HEK293 (cell line): ENCODE results near the gene TMF1.

Experiments
- GLI2 ChIP-seq: fragments of 450-650 bp; formaldehyde crosslinking; IDR thresholded peaks from 2 replicates; pipeline ENCODE4; 2017; ENCODE audit warnings: missing biosample characterization, missing genetic modification characterization, low read depth, borderline replicate concordance
- HOXD13 ChIP-seq: sonication (generic); formaldehyde crosslinking; IDR thresholded peaks from 2 replicates; pipeline ENCODE4 v1.8.0; 2022; ENCODE audit warnings: missing genetic modification reagents, borderline replicate concordance
- INSM2 ChIP-seq: fragments of 450-650 bp; formaldehyde crosslinking; IDR thresholded peaks from 2 replicates; pipeline ENCODE4 v1.5.1; 2016; ENCODE audit warnings: missing biosample characterization, missing genetic modification characterization
- KLF1 ChIP-seq: fragments of 450-650 bp; formaldehyde crosslinking; IDR thresholded peaks from 2 replicates; pipeline ENCODE4 v1.5.1; 2016; ENCODE audit warnings: missing biosample characterization, missing genetic modification characterization
- KLF8 ChIP-seq: fragments of 450-650 bp; formaldehyde crosslinking; IDR thresholded peaks from 2 replicates; pipeline ENCODE4 v1.5.1; 2016; ENCODE audit warnings: missing biosample characterization, missing genetic modification characterization
- PRDM6 ChIP-seq: fragments of 450-650 bp; formaldehyde crosslinking; IDR thresholded peaks from 2 replicates; pipeline ENCODE4 v1.5.1; 2017; ENCODE audit warnings: missing biosample characterization, missing genetic modification characterization
- TSHZ1 ChIP-seq: fragments of 450-650 bp; formaldehyde crosslinking; IDR thresholded peaks from 2 replicates; pipeline ENCODE4 v1.5.1; 2016; ENCODE audit warnings: missing biosample characterization, missing genetic modification characterization, borderline replicate concordance
- YY1 ChIP-seq: fragments of 450-650 bp; formaldehyde crosslinking; IDR thresholded peaks from 2 replicates; pipeline ENCODE4 v1.5.1; 2018; ENCODE audit warnings: missing biosample characterization, missing genetic modification characterization
- ZBTB26 ChIP-seq: fragments of 450-650 bp; formaldehyde crosslinking; optimal IDR thresholded peaks from 2 replicates; pipeline ENCODE3; 2016; ENCODE audit warnings: missing biosample characterization, mild to moderate bottlenecking, missing genetic modification characterization
- ZEB2 ChIP-seq: fragments of 450-650 bp; formaldehyde crosslinking; IDR thresholded peaks from 2 replicates; pipeline ENCODE4 v1.5.1; 2016; ENCODE audit warnings: missing biosample characterization, missing genetic modification characterization
- ZFHX2 ChIP-seq: fragments of 450-650 bp; formaldehyde crosslinking; conservative IDR thresholded peaks from 2 replicates; pipeline ENCODE4 v1.5.1; 2016; ENCODE audit warnings: missing biosample characterization, missing genetic modification characterization
- ZNF10 ChIP-seq: fragments of 450-650 bp; formaldehyde crosslinking; IDR thresholded peaks from 2 replicates; pipeline ENCODE4 v1.5.1; 2017; ENCODE audit warnings: missing biosample characterization, missing genetic modification characterization
- ZNF138 ChIP-seq: fragments of 450-650 bp; formaldehyde crosslinking; IDR thresholded peaks from 2 replicates; pipeline ENCODE4 v1.5.1; 2016; ENCODE audit warnings: missing biosample characterization, missing genetic modification characterization, borderline replicate concordance
- ZNF148 ChIP-seq: fragments of 450-650 bp; formaldehyde crosslinking; IDR thresholded peaks from 2 replicates; pipeline ENCODE4 v1.5.0; 2017; ENCODE audit warnings: missing biosample characterization, missing genetic modification characterization, borderline replicate concordance
- ZNF157 ChIP-seq: fragments of 450-650 bp; formaldehyde crosslinking; IDR thresholded peaks from 2 replicates; pipeline ENCODE4 v1.5.1; 2016; ENCODE audit warnings: missing biosample characterization, missing genetic modification characterization
- ZNF184 ChIP-seq: fragments of 450-650 bp; IDR thresholded peaks from 2 replicates; pipeline ENCODE4 v1.5.1; 2018; ENCODE audit warnings: missing biosample characterization, mild to moderate bottlenecking, missing genetic modification characterization
- ZNF2 ChIP-seq: fragments of 450-650 bp; formaldehyde crosslinking; IDR thresholded peaks from 2 replicates; pipeline ENCODE4 v1.5.1; 2016; ENCODE audit warnings: missing biosample characterization, missing genetic modification characterization
- ZNF211 ChIP-seq: fragments of 450-650 bp; formaldehyde crosslinking; IDR thresholded peaks from 2 replicates; pipeline ENCODE4 v1.5.1; 2016; ENCODE audit warnings: low read depth, missing biosample characterization, missing genetic modification characterization
- ZNF223 ChIP-seq: fragments of 450-650 bp; formaldehyde crosslinking; IDR thresholded peaks from 2 replicates; pipeline ENCODE4 v1.5.1; 2016; ENCODE audit warnings: missing biosample characterization, missing genetic modification characterization
- ZNF274 ChIP-seq, 2 experiments: fragments of 200-500 bp in 1 of 2; fragments of 450-650 bp in 1 of 2; sonication (Bioruptor generic) in 1 of 2; formaldehyde crosslinking in 1 of 2; IDR thresholded peaks; 2 replicates each; pipeline versions ENCODE4 v1.5.1 to v1.6.1; 2014 to 2016; ENCODE audit warnings: borderline replicate concordance in 1 of 2, inconsistent platforms in 1 of 2, low read length in 1 of 2, missing biosample characterization in 1 of 2, missing genetic modification characterization in 1 of 2
- ZNF404 ChIP-seq: fragments of 450-650 bp; formaldehyde crosslinking; IDR thresholded peaks from 2 replicates; pipeline ENCODE4 v1.5.1; 2017; ENCODE audit warnings: missing biosample characterization, missing genetic modification characterization
- ZNF521 ChIP-seq: fragments of 450-650 bp; formaldehyde crosslinking; IDR thresholded peaks from 2 replicates; pipeline ENCODE4 v1.5.1; 2017; ENCODE audit warnings: missing biosample characterization, mild to moderate bottlenecking, missing genetic modification characterization
- ZNF629 ChIP-seq: fragments of 450-650 bp; formaldehyde crosslinking; IDR thresholded peaks from 2 replicates; pipeline ENCODE4 v1.5.1; 2017; ENCODE audit warnings: missing biosample characterization, missing genetic modification characterization
- ZNF645 ChIP-seq: fragments of 450-650 bp; formaldehyde crosslinking; IDR thresholded peaks from 2 replicates; pipeline ENCODE4; 2016; ENCODE audit warnings: missing biosample characterization, missing genetic modification characterization
- ZNF792 ChIP-seq: fragments of 450-650 bp; formaldehyde crosslinking; IDR thresholded peaks from 2 replicates; pipeline ENCODE4 v1.5.1; 2016; ENCODE audit warnings: missing biosample characterization, missing genetic modification characterization
- ZNF837 ChIP-seq: fragments of 450-650 bp; formaldehyde crosslinking; IDR thresholded peaks from 2 replicates; pipeline ENCODE4 v1.5.1; 2016; ENCODE audit warnings: missing biosample characterization, missing genetic modification characterization

The TMF1 gene

GRCh38 chr3:69085833-69086722 lies 33.9 kb upstream of the TMF1 start (continued):
- no peak for TF ChIP-seq TSHZ1 (tag by site-specific recombination)
- TF ChIP-seq PRDM6: no peak
- TF ChIP-seq ZBTB26: no peak
- TF ChIP-seq ZFHX2 (tag by site-specific recombination): no peak
- TF ChIP-seq INSM2 (tag by site-specific recombination): no peak
- no peak for TF ChIP-seq GLI2
- TF ChIP-seq ZNF148 (tag by site-specific recombination): no peak
- TF ChIP-seq ZNF223 (tag by site-specific recombination): no peak
- no peak for TF ChIP-seq ZNF2 (tag by site-specific recombination)
- TF ChIP-seq ZNF157 (tag by site-specific recombination): no peak
- no peak for TF ChIP-seq ZNF521 (tag by site-specific recombination)
- 0 out of 2 replicates have a peak, but pooled peaks have one; percentile 21 for TF ChIP-seq ZEB2 (tag by site-specific recombination)
- TF ChIP-seq ZNF645: no peak
- peak; percentile 89 for TF ChIP-seq ZNF184 (tag by site-specific recombination)
- no peak for TF ChIP-seq ZNF211 (tag by site-specific recombination)
- TF ChIP-seq KLF8 (tag by site-specific recombination): 0 out of 2 replicates have a peak, but pooled peaks have one; percentile 25
- no peak for TF ChIP-seq ZNF837 (tag by site-specific recombination)
- no peak for TF ChIP-seq HOXD13 (CRISPR knock-in tag)
- TF ChIP-seq KLF1: no peak
- TF ChIP-seq ZNF10 (tag by site-specific recombination): no peak
- TF ChIP-seq ZNF138 (tag by site-specific recombination): no peak
- TF ChIP-seq ZNF404 (tag by site-specific recombination): no peak
- TF ChIP-seq ZNF629 (tag by site-specific recombination): peak; percentile 22; the same call in 1 of the 2 replicates
- TF ChIP-seq ZNF274 (IDR thresholded peaks at IDR 0.05; ENCODE audit: low read length): no peak
- no peak for TF ChIP-seq ZNF274 (tag by site-specific recombination; IDR thresholded peaks at IDR 0.05; ENCODE audit: borderline replicate concordance)
- no peak for TF ChIP-seq ZNF792 (tag by site-specific recombination)
- TF ChIP-seq YY1 (tag by site-specific recombination): no peak
